Stimulated activated CD8-positive, alpha-beta memory T cell treated with anti-CD3 and anti-CD28 coated beads, Interleukin-4, amount 100 ng/mL, for 24 hours (primary cell): ENCODE measurements around the gene TBC1D3C.
"Not testable (repeated sequence)": the region's sequence is repeated elsewhere in the genome, so short reads cannot be mapped to it uniquely, and the experiment has no call there.

Source experiments
- DNase-seq: peaks from one replicate; pipeline ENCODE4 v3.0.0-alpha.2; 2020; ENCODE audit warnings: low read depth

Gene TBC1D3C

DNA sequence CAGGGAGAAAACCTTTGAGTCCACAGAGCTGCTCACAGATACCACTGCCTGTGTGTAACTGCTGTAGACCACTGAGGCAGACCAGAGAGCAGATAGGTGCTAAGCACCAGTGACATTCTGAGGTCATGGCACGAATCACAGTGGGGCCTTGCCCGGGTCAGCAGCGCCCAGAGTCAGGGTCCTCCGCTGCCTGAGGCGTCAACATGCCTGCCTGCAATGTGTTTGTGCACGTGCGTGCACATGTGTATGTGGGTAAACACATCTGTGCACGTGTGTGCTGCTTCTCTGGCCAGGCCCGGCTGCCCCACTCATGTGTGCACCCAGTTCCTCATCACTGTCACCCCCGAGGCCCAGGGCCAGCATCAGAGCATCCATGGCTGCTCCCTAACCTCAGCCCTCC is at the start of gene TBC1D3C:
Gene TBC1D3C, minus strand, starts transcription at position 101 of the 400 bp plus-strand sequence. CDS start 1,568 bp downstream, outside the sequence.
- not testable (repeated sequence) for DNase-seq

GRCh38 chr17:38099262-38099661 is 30.8 kb upstream of the TBC1D3C start:
- not testable (repeated sequence) for DNase-seq

GRCh38 chr17:38094059-38094694 is 25.7 kb upstream of the TBC1D3C start:
- DNase-seq, result not testable (repeated sequence)

GRCh38 chr17:38088120-38088519 is 19.7 kb upstream of the TBC1D3C start:
- not testable (repeated sequence) for DNase-seq

DNA sequence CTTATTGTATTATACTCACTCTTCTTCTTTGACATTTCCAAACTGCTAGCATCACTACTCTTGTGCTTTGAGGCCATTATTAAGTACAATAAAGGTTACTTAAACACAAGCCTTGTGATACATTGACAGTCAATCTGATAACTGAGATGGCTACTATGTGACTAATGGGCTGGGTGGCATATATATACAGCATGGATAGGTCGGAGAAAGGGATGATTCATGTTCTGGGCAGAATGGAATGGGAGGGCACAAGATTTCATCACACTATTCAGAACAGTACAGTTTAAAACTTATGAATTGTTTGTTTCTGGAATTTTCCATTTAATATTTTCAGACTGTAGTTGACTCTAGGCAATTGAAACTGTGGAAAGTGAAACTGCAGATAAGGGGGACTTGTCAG is 18.9 kb upstream of the TBC1D3C start:
- not testable (repeated sequence) for DNase-seq
